GM23338 (cell line): ENCODE data around the gene ZFP42.

Source experiments
- CREB1 ChIP-seq: fragments of 250-450 bp; sonication (Bioruptor Pico); IDR thresholded peaks from 2 replicates; pipeline ENCODE4 v1.5.0; 2020; ENCODE audit warnings: low read depth, mild to moderate bottlenecking, moderate library complexity
- CTCF ChIP-seq, 2 experiments: fragments of 200-600 bp in 1 of 2; sonication (generic) in 1 of 2; conservative IDR thresholded peaks; 2 replicates each; pipeline versions ENCODE4 v1.5.1 to v1.6.1; 2016 to 2017; ENCODE audit warnings: antibody characterized with exemption in 2 of 2, low read depth in 2 of 2, mild to moderate bottlenecking in 2 of 2, moderate library complexity in 1 of 2
- EZH2 ChIP-seq: fragments of 200-600 bp; sonication (generic); IDR thresholded peaks from one replicate; pipeline ENCODE4 v1.8.0; 2017; ENCODE audit warnings: antibody characterized with exemption, mild to moderate bottlenecking, low read depth; ENCODE audit not compliant: unreplicated experiment
- EZH2phosphoT487 ChIP-seq: fragments of 200-600 bp; sonication (generic); IDR thresholded peaks from one replicate; pipeline ENCODE4 v1.8.1; 2018; ENCODE audit warnings: antibody characterized with exemption; ENCODE audit not compliant: unreplicated experiment
- JUNB ChIP-seq: IDR thresholded peaks from one replicate; pipeline ENCODE4 v1.6.1; 2016; ENCODE audit warnings: antibody characterized with exemption; ENCODE audit not compliant: unreplicated experiment
- NANOG ChIP-seq: IDR thresholded peaks from 2 replicates; pipeline ENCODE4 v1.6.1; 2016; ENCODE audit warnings: antibody characterized with exemption, borderline replicate concordance
- POLR2AphosphoS5 ChIP-seq: IDR thresholded peaks from 2 replicates; pipeline ENCODE4 v1.6.1; 2016; ENCODE audit warnings: antibody characterized with exemption, low read depth
- REST ChIP-seq: IDR thresholded peaks from one replicate; pipeline ENCODE4 v1.6.1; 2018; ENCODE audit warnings: antibody characterized with exemption; ENCODE audit not compliant: unreplicated experiment
- STAT1 ChIP-seq: IDR thresholded peaks from one replicate; pipeline ENCODE4 v1.6.1; 2016; ENCODE audit warnings: antibody characterized with exemption; ENCODE audit not compliant: unreplicated experiment
- ZNF114 ChIP-seq: fragments of 250-450 bp; sonication (Bioruptor Pico); IDR thresholded peaks from 2 replicates; pipeline ENCODE4 v1.5.0; 2020; ENCODE audit warnings: mild to moderate bottlenecking, moderate library complexity
- ZNF331 ChIP-seq: fragments of 250-450 bp; sonication (Bioruptor Pico); IDR thresholded peaks from 2 replicates; pipeline ENCODE4 v1.5.0; 2020; ENCODE audit warnings: low read depth, mild to moderate bottlenecking, moderate library complexity
- ZNF462 ChIP-seq: fragments of 250-450 bp; sonication (Bioruptor Pico); IDR thresholded peaks from 2 replicates; pipeline ENCODE4 v1.5.0; 2020; ENCODE audit warnings: mild to moderate bottlenecking, moderate library complexity
- TF ChIP-seq, protein P1 (sequence below): IDR thresholded peaks from 2 replicates; pipeline ENCODE4 v1.6.1; 2016; ENCODE audit warnings: antibody characterized with exemption

DNA sequence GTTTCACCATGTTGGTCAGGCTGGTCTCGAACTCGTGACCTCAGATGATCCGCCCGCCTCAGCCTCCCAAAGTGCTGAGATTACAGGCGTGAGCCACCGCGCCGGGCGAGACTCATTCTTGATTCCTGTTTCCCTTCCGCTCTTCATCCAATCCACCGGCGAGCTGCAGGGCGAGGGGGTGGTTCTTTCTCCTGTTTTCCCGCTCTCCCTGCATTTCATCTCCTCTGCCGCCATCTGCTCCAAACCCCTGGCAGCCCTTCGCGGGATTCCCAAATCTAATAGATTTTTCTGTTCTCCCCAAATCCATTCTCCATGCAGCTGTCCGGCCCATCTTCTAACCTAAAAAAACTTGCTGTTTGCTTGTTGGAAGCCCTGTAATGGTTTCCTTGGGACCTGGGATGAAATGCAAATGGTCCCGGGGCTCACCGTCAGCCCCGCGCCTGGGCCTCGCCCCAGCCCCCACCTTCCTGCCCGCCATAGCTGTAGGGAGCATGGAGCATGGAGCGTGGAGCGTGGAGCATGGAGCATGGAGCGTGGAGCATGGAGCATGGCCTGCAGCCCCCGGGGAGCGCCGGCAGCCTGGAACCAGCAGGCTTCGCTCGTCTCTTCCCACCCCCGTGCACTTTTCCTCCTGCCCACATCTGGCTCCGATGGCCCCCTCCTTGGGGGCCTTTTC, 1.1 kb downstream of the ZFP42 start:
- TF ChIP-seq CTCF (conservative IDR thresholded peaks at IDR 0.05; ENCODE audit: low read depth in 2 of 2) (no peak), EZH2phosphoT487 (no peak), POLR2AphosphoS5 (no peak), EZH2 (no peak), ZNF331 (CRISPR knock-in tag) (no peak), ZNF114 (CRISPR knock-in tag) (no peak), STAT1 (no peak), REST (no peak), JUNB (no peak), CREB1 (no peak), NANOG (no peak), ZNF462 (CRISPR knock-in tag) (no peak)
- TF ChIP-seq, protein P1, sequence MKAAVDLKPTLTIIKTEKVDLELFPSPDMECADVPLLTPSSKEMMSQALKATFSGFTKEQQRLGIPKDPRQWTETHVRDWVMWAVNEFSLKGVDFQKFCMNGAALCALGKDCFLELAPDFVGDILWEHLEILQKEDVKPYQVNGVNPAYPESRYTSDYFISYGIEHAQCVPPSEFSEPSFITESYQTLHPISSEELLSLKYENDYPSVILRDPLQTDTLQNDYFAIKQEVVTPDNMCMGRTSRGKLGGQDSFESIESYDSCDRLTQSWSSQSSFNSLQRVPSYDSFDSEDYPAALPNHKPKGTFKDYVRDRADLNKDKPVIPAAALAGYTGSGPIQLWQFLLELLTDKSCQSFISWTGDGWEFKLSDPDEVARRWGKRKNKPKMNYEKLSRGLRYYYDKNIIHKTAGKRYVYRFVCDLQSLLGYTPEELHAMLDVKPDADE = no peak
